GM12875 (cell line): ENCODE data around the gene ABCG1.

Experiments used
- H3K4me3 ChIP-seq: one replicate; pipeline ENCODE4 v1.5.1; 2011; ENCODE audit warnings: low read depth, low read length, control low read depth
- CTCF ChIP-seq: IDR thresholded peaks from 2 replicates; pipeline ENCODE4 v1.5.1; 2011; ENCODE audit warnings: low read depth, mild to moderate bottlenecking, control low read depth, inconsistent platforms, low read length, moderate library complexity, borderline replicate concordance; ENCODE audit not compliant: insufficient read depth

ABCG1 gene

GRCh38 chr21:42343963-42344510, 125.1 kb downstream of the ABCG1 start:
- no peak for TF ChIP-seq CTCF
- no peak overlapping the region for H3K4me3 ChIP-seq

GRCh38 chr21:42344631-42345030, 125.7 kb downstream of the ABCG1 start:
- no peak overlapping the region for H3K4me3 ChIP-seq
- TF ChIP-seq CTCF: no peak

- no peak for TF ChIP-seq CTCF
- no peak overlapping the region for H3K4me3 ChIP-seq
Measured at GRCh38 chr21:42346441-42346840, 127.5 kb downstream of the ABCG1 start.
